Lower leg skin (tissue), 3 donors: ENCODE measurements around the gene SPDYE18.
"Not testable (repeated sequence)": the region's sequence is repeated elsewhere in the genome, so short reads cannot be mapped to it uniquely, and the experiment has no call there.

ENCODE experiments used
- POLR2A ChIP-seq, 2 donors: fragments of 450-650 bp; IDR thresholded peaks; one replicate each; pipeline ENCODE4 v1.6.1; 2016 to 2017; ENCODE audit warnings: antibody characterized with exemption in 2 of 2, mild to moderate bottlenecking in 1 of 2, moderate library complexity in 1 of 2
- TF ChIP-seq, protein P1 (sequence below), 3 donors: fragments of 450-650 bp; IDR thresholded peaks; one replicate each; pipeline ENCODE4 v1.5.1; 2016; ENCODE audit warnings: antibody characterized with exemption in 3 of 3, mild to moderate bottlenecking in 3 of 3, moderate library complexity in 2 of 3

- TF ChIP-seq POLR2A (IDR thresholded peaks at IDR 0.05), result not testable (repeated sequence)
- TF ChIP-seq, protein P1, sequence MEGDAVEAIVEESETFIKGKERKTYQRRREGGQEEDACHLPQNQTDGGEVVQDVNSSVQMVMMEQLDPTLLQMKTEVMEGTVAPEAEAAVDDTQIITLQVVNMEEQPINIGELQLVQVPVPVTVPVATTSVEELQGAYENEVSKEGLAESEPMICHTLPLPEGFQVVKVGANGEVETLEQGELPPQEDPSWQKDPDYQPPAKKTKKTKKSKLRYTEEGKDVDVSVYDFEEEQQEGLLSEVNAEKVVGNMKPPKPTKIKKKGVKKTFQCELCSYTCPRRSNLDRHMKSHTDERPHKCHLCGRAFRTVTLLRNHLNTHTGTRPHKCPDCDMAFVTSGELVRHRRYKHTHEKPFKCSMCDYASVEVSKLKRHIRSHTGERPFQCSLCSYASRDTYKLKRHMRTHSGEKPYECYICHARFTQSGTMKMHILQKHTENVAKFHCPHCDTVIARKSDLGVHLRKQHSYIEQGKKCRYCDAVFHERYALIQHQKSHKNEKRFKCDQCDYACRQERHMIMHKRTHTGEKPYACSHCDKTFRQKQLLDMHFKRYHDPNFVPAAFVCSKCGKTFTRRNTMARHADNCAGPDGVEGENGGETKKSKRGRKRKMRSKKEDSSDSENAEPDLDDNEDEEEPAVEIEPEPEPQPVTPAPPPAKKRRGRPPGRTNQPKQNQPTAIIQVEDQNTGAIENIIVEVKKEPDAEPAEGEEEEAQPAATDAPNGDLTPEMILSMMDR (IDR thresholded peaks at IDR 0.05), result not testable (repeated sequence)
Measured at GRCh38 chr7:77003241-77003640, 59.1 kb downstream of the SPDYE18 start.
